ENCODE results near the gene SRCAP.

Gene SRCAP

GRCh38 chr16:30725418-30725792 lies 26.4 kb downstream of the SRCAP start:
- no peak for TF ChIP-seq USF1 (IDR thresholded peaks at IDR 0.05)
- no peak for TF ChIP-seq TAF1 (IDR thresholded peaks at IDR 0.05; ENCODE audit: low read depth)
- no peak for TF ChIP-seq EGR1 (IDR thresholded peaks at IDR 0.05)
- TF ChIP-seq EP300 (IDR thresholded peaks at IDR 0.05; ENCODE audit: borderline replicate concordance), result no peak
- TF ChIP-seq ZBTB7A (IDR thresholded peaks at IDR 0.05; ENCODE audit: low read depth), result no peak
- TF ChIP-seq CREB1 (IDR thresholded peaks at IDR 0.05; ENCODE audit: low read depth), result no peak
- TF ChIP-seq YY1 (IDR thresholded peaks at IDR 0.05; ENCODE audit: low read depth), result no peak
- TF ChIP-seq FOXM1 (IDR thresholded peaks at IDR 0.05; ENCODE audit: borderline replicate concordance, low read depth), result no peak
- no peak for TF ChIP-seq NFIC (IDR thresholded peaks at IDR 0.05)
- TF ChIP-seq TEAD4 (IDR thresholded peaks at IDR 0.05), result no peak
- TF ChIP-seq MAX (IDR thresholded peaks at IDR 0.05), result no peak
- TF ChIP-seq TCF12 (IDR thresholded peaks at IDR 0.05; ENCODE audit: low read depth), result no peak
- no peak for TF ChIP-seq RAD21 (IDR thresholded peaks at IDR 0.05; ENCODE audit: low read depth)
- TF ChIP-seq CEBPB (IDR thresholded peaks at IDR 0.05), result no peak
- TF ChIP-seq REST (IDR thresholded peaks at IDR 0.05; ENCODE audit: low read depth), result no peak

GRCh38 chr16:30728321-30728720 lies 29.4 kb downstream of the SRCAP start:
- no peak for TF ChIP-seq TEAD4 (IDR thresholded peaks at IDR 0.05)
- TF ChIP-seq YY1 (IDR thresholded peaks at IDR 0.05; ENCODE audit: low read depth), result no peak
- no peak for TF ChIP-seq FOXM1 (IDR thresholded peaks at IDR 0.05; ENCODE audit: borderline replicate concordance, low read depth)
- TF ChIP-seq EGR1 (IDR thresholded peaks at IDR 0.05), result no peak
- TF ChIP-seq USF1 (IDR thresholded peaks at IDR 0.05), result no peak
- TF ChIP-seq CREB1 (IDR thresholded peaks at IDR 0.05; ENCODE audit: low read depth), result no peak
- no peak for TF ChIP-seq RAD21 (IDR thresholded peaks at IDR 0.05; ENCODE audit: low read depth)
- no peak for TF ChIP-seq CEBPB (IDR thresholded peaks at IDR 0.05)
- TF ChIP-seq TAF1 (IDR thresholded peaks at IDR 0.05; ENCODE audit: low read depth), result no peak
- no peak for TF ChIP-seq ZBTB7A (IDR thresholded peaks at IDR 0.05; ENCODE audit: low read depth)
- TF ChIP-seq REST (IDR thresholded peaks at IDR 0.05; ENCODE audit: low read depth), result no peak
- no peak for TF ChIP-seq TCF12 (IDR thresholded peaks at IDR 0.05; ENCODE audit: low read depth)
- no peak for TF ChIP-seq EP300 (IDR thresholded peaks at IDR 0.05; ENCODE audit: borderline replicate concordance)
- TF ChIP-seq NFIC (IDR thresholded peaks at IDR 0.05), result no peak
- TF ChIP-seq MAX (IDR thresholded peaks at IDR 0.05), result no peak

- TF ChIP-seq TEAD4 (IDR thresholded peaks at IDR 0.05), result no peak
- TF ChIP-seq CEBPB (IDR thresholded peaks at IDR 0.05), result no peak
- TF ChIP-seq REST (IDR thresholded peaks at IDR 0.05; ENCODE audit: low read depth), result no peak
- no peak for TF ChIP-seq MAX (IDR thresholded peaks at IDR 0.05)
- TF ChIP-seq CREB1 (IDR thresholded peaks at IDR 0.05; ENCODE audit: low read depth), result no peak
- TF ChIP-seq EP300 (IDR thresholded peaks at IDR 0.05; ENCODE audit: borderline replicate concordance), result no peak
- no peak for TF ChIP-seq NFIC (IDR thresholded peaks at IDR 0.05)
- no peak for TF ChIP-seq ZBTB7A (IDR thresholded peaks at IDR 0.05; ENCODE audit: low read depth)
- TF ChIP-seq EGR1 (IDR thresholded peaks at IDR 0.05), result no peak
- TF ChIP-seq USF1 (IDR thresholded peaks at IDR 0.05), result no peak
- no peak for TF ChIP-seq TCF12 (IDR thresholded peaks at IDR 0.05; ENCODE audit: low read depth)
- no peak for TF ChIP-seq YY1 (IDR thresholded peaks at IDR 0.05; ENCODE audit: low read depth)
- TF ChIP-seq FOXM1 (IDR thresholded peaks at IDR 0.05; ENCODE audit: borderline replicate concordance, low read depth), result no peak
- TF ChIP-seq RAD21 (IDR thresholded peaks at IDR 0.05; ENCODE audit: low read depth), result no peak
- no peak for TF ChIP-seq TAF1 (IDR thresholded peaks at IDR 0.05; ENCODE audit: low read depth)
Observed at GRCh38 chr16:30728899-30729672, 30.1 kb downstream of the SRCAP start.

Data from Ishikawa (cell line).